OCI-LY3 (cell line): ENCODE measurements around the gene PTPN13.

Experiments used
- CTCF ChIP-seq: fragments of 200-600, 300-600 bp; sonication (generic); IDR thresholded peaks from 2 replicates; pipeline ENCODE4 v1.5.1; 2014; ENCODE audit warnings: antibody characterized with exemption, low read length, low read depth
- EZH2phosphoT487 ChIP-seq: fragments of 200-600 bp; shearing (Covaris generic); IDR thresholded peaks from 2 replicates; pipeline ENCODE4 v1.6.1; 2018; ENCODE audit warnings: antibody characterized with exemption, mixed run types, low read depth

GRCh38 chr4:86547140-86547539, 47.0 kb upstream of the PTPN13 start:
- TF ChIP-seq CTCF (no peak), EZH2phosphoT487 (no peak)
